ENCODE measurements around the gene CRISPLD2. TPM values are rescaled to one million over a fixed set of nuclear protein-coding genes. Genes with fewer than 3 reads are reported as not detected.

Gene CRISPLD2
- total RNA-seq (100 to 1,000 TPM in 1 of 2 donors, 10 to 100 TPM in 1; 86.6 to 106 TPM), polyA plus RNA-seq (ENCODE audit: insufficient read length in 6 of 6) (10 to 100 TPM; 13.8 to 29.5 (median 21.9) TPM)
- long read RNA-seq, donor 1, result 0 reads
- long read RNA-seq, donor 2, full-length matches to known transcripts, result 2 of 2 reads
- long read RNA-seq, donor 2, partial matches to known transcripts, result 0 of 2 reads
- long read RNA-seq, donor 2, other reads (novel, unspliced or antisense), result 0 of 2 reads
- long read RNA-seq, donor 3, result 0 reads
- long read RNA-seq, donor 4, partial matches to known transcripts, result 1 of 5 reads
- long read RNA-seq, donor 4, other reads (novel, unspliced or antisense), result 4 of 5 reads
- long read RNA-seq, donor 5, full-length matches to known transcripts, result 3 of 3 reads
- long read RNA-seq, donor 5, partial matches to known transcripts, result 0 of 3 reads
- long read RNA-seq, donor 5, other reads (novel, unspliced or antisense), result 0 of 3 reads
- long read RNA-seq, donor 6, result 0 reads
- long read RNA-seq, donor 7, partial matches to known transcripts, result 12 of 12 reads
- long read RNA-seq, donor 7, other reads (novel, unspliced or antisense), result 0 of 12 reads
- long read RNA-seq, donor 8, full-length matches to known transcripts, result 4 of 4 reads
- long read RNA-seq, donor 8, partial matches to known transcripts, result 0 of 4 reads
- long read RNA-seq, donor 8, other reads (novel, unspliced or antisense), result 0 of 4 reads
- long read RNA-seq, donor 9, result 0 reads
- long read RNA-seq, donor 10, full-length matches to known transcripts, result 3 of 7 reads
- long read RNA-seq, donor 10, partial matches to known transcripts, result 0 of 7 reads
- long read RNA-seq, donor 10, other reads (novel, unspliced or antisense), result 4 of 7 reads
- long read RNA-seq, donor 11, result 0 reads
- long read RNA-seq, donor 12, partial matches to known transcripts, result 0 of 1 reads
- long read RNA-seq, donor 12, other reads (novel, unspliced or antisense), result 0 of 1 reads

GRCh38 chr16:84819644-84820304, at the start of gene CRISPLD2:
Gene CRISPLD2 (plus strand): TSS chr16:84819985. CDS start chr16:84838496, 18,511 bp downstream.
- TF ChIP-seq CTCF (IDR thresholded peaks at IDR 0.05), result no peak
- peak within 1 kb of the TSS; percentile 32 to 51 for H3K4me3 ChIP-seq
- H3K27ac ChIP-seq, result no peak within 1 kb of the TSS
- peak; percentile 98 for ATAC-seq
- no peaks in the 10 kb centered on the region for H3K36me3 ChIP-seq
- H3K9me3 ChIP-seq, result no peaks in the 10 kb centered on the region
- peak; percentile 86 to 99 (median 94) for DNase-seq
- intact Hi-C loops (cut with DNase I), result no loop called here
- H3K4me1 ChIP-seq, result peaks cover 0 to 55% of the 10 kb centered on the region in 2 donors
- H3K27me3 ChIP-seq, result peaks cover 0 to 40% of the 10 kb centered on the region in 2 donors

- ATAC-seq (no peak), DNase-seq (no peak)
- intact Hi-C loops (cut with DNase I), result no loop called here
- H3K4me3 ChIP-seq, result no peak overlapping the region
- no peak overlapping the region for H3K27ac ChIP-seq
- no peaks in the 10 kb centered on the region for H3K27me3 ChIP-seq
- TF ChIP-seq CTCF (IDR thresholded peaks at IDR 0.05), result no peak
- H3K9me3 ChIP-seq, result no peaks in the 10 kb centered on the region
- H3K4me1 ChIP-seq, result peaks cover 0 to 14% of the 10 kb centered on the region in 2 donors
- H3K36me3 ChIP-seq, result peaks cover 0 to 89% of the 10 kb centered on the region in 2 donors
Observed at GRCh38 chr16:84773312-84773711, 46.5 kb upstream of the CRISPLD2 start.

GRCh38 chr16:84774810-84775209, 45.0 kb upstream of the CRISPLD2 start:
- intact Hi-C loops (cut with DNase I), result no loop called here
- peak overlapping the region in 1 of 2 donors; percentile 65 for H3K27ac ChIP-seq
- no peaks in the 10 kb centered on the region for H3K27me3 ChIP-seq
- H3K4me3 ChIP-seq, result peak overlapping the region in 1 of 2 donors; percentile 25
- peaks cover 0 to 89% of the 10 kb centered on the region in 2 donors for H3K36me3 ChIP-seq
- H3K4me1 ChIP-seq, result peaks cover 0 to 14% of the 10 kb centered on the region in 2 donors
- ATAC-seq (peak; percentile 40), DNase-seq (no peak)
- no peaks in the 10 kb centered on the region for H3K9me3 ChIP-seq
- no peak for TF ChIP-seq CTCF (IDR thresholded peaks at IDR 0.05)

- Histone ChIP-seq H3K4me3 (peak overlapping the region in 1 of 2 donors; percentile 25), H3K9me3 (no peaks in the 10 kb centered on the region), H3K27me3 (no peaks in the 10 kb centered on the region), H3K36me3 (peaks cover 0 to 89% of the 10 kb centered on the region in 2 donors), H3K27ac (peak overlapping the region in 1 of 2 donors; percentile 65), H3K4me1 (peaks cover 0 to 14% of the 10 kb centered on the region in 2 donors)
- no peak for DNase-seq
- ATAC-seq, result no peak
- no peak for TF ChIP-seq CTCF (IDR thresholded peaks at IDR 0.05)
- intact Hi-C loops (cut with DNase I), result no loop called here
Observed at GRCh38 chr16:84775262-84775810, 44.4 kb upstream of the CRISPLD2 start.
